ENCODE data around the gene OR6P1. TPM values are rescaled to one million over a fixed set of nuclear protein-coding genes. Genes with fewer than 3 reads are reported as not detected.

The OR6P1 gene, protein sequence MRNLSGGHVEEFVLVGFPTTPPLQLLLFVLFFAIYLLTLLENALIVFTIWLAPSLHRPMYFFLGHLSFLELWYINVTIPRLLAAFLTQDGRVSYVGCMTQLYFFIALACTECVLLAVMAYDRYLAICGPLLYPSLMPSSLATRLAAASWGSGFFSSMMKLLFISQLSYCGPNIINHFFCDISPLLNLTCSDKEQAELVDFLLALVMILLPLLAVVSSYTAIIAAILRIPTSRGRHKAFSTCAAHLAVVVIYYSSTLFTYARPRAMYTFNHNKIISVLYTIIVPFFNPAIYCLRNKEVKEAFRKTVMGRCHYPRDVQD
- total RNA-seq (2022; extraction: Qiagen RNA extraction; ENCODE audit: low read depth), result not detected in 5 replicates

DNA sequence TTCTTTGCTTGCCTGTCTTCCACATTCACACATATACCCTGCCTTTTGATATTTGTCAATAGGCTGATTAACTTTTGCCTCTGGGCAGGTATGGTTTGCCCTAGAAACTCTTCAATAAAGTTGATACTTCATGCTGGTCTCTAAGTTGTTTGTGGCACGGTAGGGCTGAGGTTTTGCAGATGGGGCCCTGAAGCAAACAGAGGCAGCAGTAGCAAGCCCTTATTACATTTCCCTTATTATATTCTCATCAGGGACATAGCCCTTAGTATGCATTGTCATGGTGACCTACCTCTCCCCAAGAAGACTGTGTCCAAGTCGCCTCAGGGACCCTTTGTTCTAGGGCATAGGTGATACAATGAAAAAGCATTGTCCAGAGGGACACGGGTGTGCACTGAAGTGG lies at the start of gene OR6P1:
Gene OR6P1, minus strand, starts transcription at position 101 of the 400 bp plus-strand sequence. CDS start 6,976 bp downstream, outside the sequence.

DNA sequence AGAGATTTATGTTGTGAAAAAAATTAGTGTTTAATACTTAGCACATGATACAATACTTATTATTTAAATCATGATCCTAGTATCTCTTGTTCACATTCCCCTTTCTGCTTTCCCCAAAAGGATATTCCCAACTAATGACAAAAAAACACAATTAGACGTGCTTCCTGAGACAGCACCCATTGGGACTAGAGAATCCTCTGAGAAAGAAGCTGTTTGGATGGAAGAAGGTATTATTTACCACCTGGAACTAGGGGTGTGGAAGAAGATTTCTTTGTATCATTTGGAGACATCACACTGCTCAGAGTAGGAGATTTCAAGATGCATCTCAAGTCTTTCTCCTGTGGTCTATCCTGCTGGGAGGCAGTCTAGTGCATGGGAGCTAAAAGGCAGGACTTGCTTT lies 34.6 kb upstream of the OR6P1 start, which contains the start of gene OR10Z1:
Gene OR10Z1, plus strand, starts transcription at position 301 of the 400 bp plus-strand sequence. CDS start 1,171 bp downstream, outside the sequence.

DNA sequence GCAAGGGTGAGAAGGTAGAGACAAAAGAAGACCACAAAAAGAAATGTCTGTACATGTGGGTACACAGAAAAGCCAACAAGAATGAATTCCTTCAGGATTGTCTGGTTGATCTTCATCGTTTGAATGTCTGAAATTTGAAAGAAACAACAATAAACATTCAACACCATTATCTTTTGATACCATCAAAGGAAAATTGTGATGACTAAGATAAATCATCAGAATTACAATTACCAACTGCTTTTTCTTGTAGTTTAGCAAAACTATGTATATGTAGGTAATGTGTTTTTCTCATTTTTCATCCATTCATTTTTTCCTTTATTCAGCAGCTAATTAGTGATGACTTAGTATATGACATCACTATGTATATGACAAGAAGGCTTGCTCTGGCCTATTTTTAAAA lies 9.4 kb upstream of the OR6P1 start, which contains the start of gene OR10X1:
Gene OR10X1, minus strand, starts transcription at position 167 of the 400 bp plus-strand sequence. Its CDS starts 0 bp downstream, at position 167.

DNA sequence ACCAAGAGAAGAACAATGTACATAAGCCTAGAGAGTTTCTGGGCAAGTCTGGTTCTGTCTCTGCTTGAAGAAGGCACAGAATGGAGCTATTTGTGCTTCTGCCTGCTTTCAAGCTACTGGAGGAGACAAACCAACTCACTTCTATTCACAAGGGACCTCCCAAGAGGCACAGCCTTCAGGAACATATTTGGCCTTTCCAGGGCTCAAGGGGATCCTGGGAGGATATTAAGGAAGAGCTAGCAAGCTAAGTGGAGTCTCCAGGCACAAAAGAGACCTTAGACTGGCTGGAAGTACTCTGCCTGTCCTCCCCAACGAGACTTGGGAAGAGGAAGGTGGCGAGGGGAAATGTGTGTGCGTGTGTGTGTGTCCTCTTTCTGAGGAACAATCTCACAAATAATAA lies 16.0 kb downstream of the OR6P1 start, which contains the start of gene OR6Y1:
Gene OR6Y1, minus strand, starts transcription at position 54 of the 400 bp plus-strand sequence. CDS start 6,300 bp downstream, outside the sequence.

Other genes with a start within 250 kb of the OR6P1 start
- gene CD1B, start 239.0 kb downstream of the OR6P1 start, total RNA-seq (2022; extraction: Qiagen RNA extraction; ENCODE audit: low read depth), result not detected in 5 replicates
- not detected in 5 replicates for gene CD1E, start 216.7 kb downstream of the OR6P1 start, total RNA-seq (2022; extraction: Qiagen RNA extraction; ENCODE audit: low read depth)
- gene OR10T2, start 171.1 kb downstream of the OR6P1 start, total RNA-seq (2022; extraction: Qiagen RNA extraction; ENCODE audit: low read depth), result not detected in 5 replicates
- gene OR10K2, start 144.3 kb downstream of the OR6P1 start, total RNA-seq (2022; extraction: Qiagen RNA extraction; ENCODE audit: low read depth), result not detected in 5 replicates
- not detected in 5 replicates for gene OR10K1, start 108.7 kb downstream of the OR6P1 start, total RNA-seq (2022; extraction: Qiagen RNA extraction; ENCODE audit: low read depth)
- not detected in 5 replicates for gene OR10R2, start 98.4 kb downstream of the OR6P1 start, total RNA-seq (2022; extraction: Qiagen RNA extraction; ENCODE audit: low read depth)
- gene OR6Y1, start 16.2 kb downstream of the OR6P1 start, total RNA-seq (2022; extraction: Qiagen RNA extraction; ENCODE audit: low read depth), result not detected in 5 replicates
- not detected in 5 replicates for gene OR10X1, start 9.3 kb upstream of the OR6P1 start, total RNA-seq (2022; extraction: Qiagen RNA extraction; ENCODE audit: low read depth)
- not detected in 5 replicates for gene OR10Z1, start 34.7 kb upstream of the OR6P1 start, total RNA-seq (2022; extraction: Qiagen RNA extraction; ENCODE audit: low read depth)
- not detected in 5 replicates for gene SPTA1, start 116.1 kb upstream of the OR6P1 start, total RNA-seq (2022; extraction: Qiagen RNA extraction; ENCODE audit: low read depth)
- gene OR6K2, start 130.1 kb upstream of the OR6P1 start, total RNA-seq (2022; extraction: Qiagen RNA extraction; ENCODE audit: low read depth), result not detected in 5 replicates
- gene OR6K3, start 150.1 kb upstream of the OR6P1 start, total RNA-seq (2022; extraction: Qiagen RNA extraction; ENCODE audit: low read depth), result not detected in 5 replicates
- not detected in 5 replicates for gene OR6K6, start 184.1 kb upstream of the OR6P1 start, total RNA-seq (2022; extraction: Qiagen RNA extraction; ENCODE audit: low read depth)
- gene OR6N1, start 201.6 kb upstream of the OR6P1 start, total RNA-seq (2022; extraction: Qiagen RNA extraction; ENCODE audit: low read depth), result not detected in 5 replicates
- gene OR6N2, start 210.6 kb upstream of the OR6P1 start, total RNA-seq (2022; extraction: Qiagen RNA extraction; ENCODE audit: low read depth), result not detected in 5 replicates